Sigmoid colon (tissue), 4 donors: ENCODE data around the gene UGT1A5.

Experiments used
- EP300 ChIP-seq, 4 donors: sonication (generic); formaldehyde crosslinking; IDR thresholded peaks; one replicate each; pipeline ENCODE4 v1.6.1; 2017; ENCODE audit warnings: antibody characterized with exemption in 4 of 4
- POLR2A ChIP-seq, 2 donors: fragments of 450-650 bp; IDR thresholded peaks; one replicate each; pipeline ENCODE4 v1.6.1; 2016; ENCODE audit warnings: antibody characterized with exemption in 2 of 2, mild to moderate bottlenecking in 2 of 2, moderate library complexity in 2 of 2
- TF ChIP-seq, protein P1 (sequence below), 4 experiments: fragments of 450-650 bp in 3 of 4; fragments of 200-600 bp in 1 of 4; IDR thresholded peaks; one replicate each; pipeline ENCODE4 v1.5.1; 2016 to 2019; ENCODE audit warnings: antibody characterized with exemption in 4 of 4, mild to moderate bottlenecking in 3 of 4, moderate library complexity in 2 of 4

DNA sequence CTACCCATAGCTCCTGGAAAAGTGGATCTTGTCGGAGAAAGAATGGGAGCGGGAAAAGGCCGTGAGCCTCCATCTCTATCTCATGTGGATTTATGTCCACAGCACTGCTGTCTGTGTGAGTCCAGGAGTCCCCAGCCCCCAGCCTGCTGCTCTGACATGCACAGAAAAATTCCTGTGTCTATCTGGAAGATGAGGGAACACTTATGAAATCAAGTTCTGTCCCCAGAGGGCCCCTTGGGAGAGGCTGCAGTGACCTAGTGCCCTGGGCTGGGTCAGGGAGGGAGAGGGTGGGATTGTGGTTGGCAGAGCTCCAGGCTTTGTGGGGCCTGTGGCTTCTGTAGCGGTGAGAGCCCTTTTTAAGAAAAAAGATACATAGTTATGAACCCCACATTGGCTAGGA, 104.1 kb downstream of the UGT1A5 start:
- TF ChIP-seq, protein P1, sequence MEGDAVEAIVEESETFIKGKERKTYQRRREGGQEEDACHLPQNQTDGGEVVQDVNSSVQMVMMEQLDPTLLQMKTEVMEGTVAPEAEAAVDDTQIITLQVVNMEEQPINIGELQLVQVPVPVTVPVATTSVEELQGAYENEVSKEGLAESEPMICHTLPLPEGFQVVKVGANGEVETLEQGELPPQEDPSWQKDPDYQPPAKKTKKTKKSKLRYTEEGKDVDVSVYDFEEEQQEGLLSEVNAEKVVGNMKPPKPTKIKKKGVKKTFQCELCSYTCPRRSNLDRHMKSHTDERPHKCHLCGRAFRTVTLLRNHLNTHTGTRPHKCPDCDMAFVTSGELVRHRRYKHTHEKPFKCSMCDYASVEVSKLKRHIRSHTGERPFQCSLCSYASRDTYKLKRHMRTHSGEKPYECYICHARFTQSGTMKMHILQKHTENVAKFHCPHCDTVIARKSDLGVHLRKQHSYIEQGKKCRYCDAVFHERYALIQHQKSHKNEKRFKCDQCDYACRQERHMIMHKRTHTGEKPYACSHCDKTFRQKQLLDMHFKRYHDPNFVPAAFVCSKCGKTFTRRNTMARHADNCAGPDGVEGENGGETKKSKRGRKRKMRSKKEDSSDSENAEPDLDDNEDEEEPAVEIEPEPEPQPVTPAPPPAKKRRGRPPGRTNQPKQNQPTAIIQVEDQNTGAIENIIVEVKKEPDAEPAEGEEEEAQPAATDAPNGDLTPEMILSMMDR (IDR thresholded peaks at IDR 0.05), result no peak
- TF ChIP-seq POLR2A (IDR thresholded peaks at IDR 0.05), result no peak
- TF ChIP-seq EP300 (IDR thresholded peaks at IDR 0.05), result no peak
